ENCODE results near the gene FAM131C.
A peak's percentile ranks its signal among the peaks of the same experiment; 100 is the strongest.

Gene FAM131C

GRCh38 chr1:16099412-16099811 is 26.0 kb upstream of the FAM131C start:
- no peak for DNase-seq

GRCh38 chr1:16095447-16095846 is 22.0 kb upstream of the FAM131C start:
- no peak for DNase-seq

- no peak for DNase-seq
Measured at GRCh38 chr1:16094453-16095158, 21.2 kb upstream of the FAM131C start.

- DNase-seq = no peak
Measured at GRCh38 chr1:16093611-16094010, 20.2 kb upstream of the FAM131C start.

GRCh38 chr1:16092923-16093511 is 19.6 kb upstream of the FAM131C start:
- no peak for DNase-seq

- no peak for DNase-seq
Measured at GRCh38 chr1:16092097-16092922, 18.9 kb upstream of the FAM131C start.

GRCh38 chr1:16091296-16091695 is 17.8 kb upstream of the FAM131C start:
- DNase-seq = no peak

GRCh38 chr1:16090076-16090826 is 16.8 kb upstream of the FAM131C start:
- no peak for DNase-seq

GRCh38 chr1:16088996-16089395 is 15.5 kb upstream of the FAM131C start:
- no peak for DNase-seq

GRCh38 chr1:16088351-16088911 is 15.0 kb upstream of the FAM131C start:
- DNase-seq = no peak

- DNase-seq = no peak
Measured at GRCh38 chr1:16087733-16088132, 14.3 kb upstream of the FAM131C start.

- DNase-seq = no peak
Measured at GRCh38 chr1:16085522-16085921, 12.1 kb upstream of the FAM131C start.

GRCh38 chr1:16083486-16083885 is 10.0 kb upstream of the FAM131C start:
- DNase-seq = no peak

GRCh38 chr1:16082283-16083038 is 9.0 kb upstream of the FAM131C start:
- peak; percentile 71 to 73 for DNase-seq

- no peak for DNase-seq
Measured at GRCh38 chr1:16081636-16082035, 8.2 kb upstream of the FAM131C start.

GRCh38 chr1:16080422-16081150 is 7.1 kb upstream of the FAM131C start:
- DNase-seq = no peak

GRCh38 chr1:16078925-16079656 is 5.6 kb upstream of the FAM131C start:
- peak; percentile 70 to 71 for DNase-seq

- no peak for DNase-seq
Measured at GRCh38 chr1:16077406-16078245, 4.2 kb upstream of the FAM131C start.

GRCh38 chr1:16076865-16077238 is 3.4 kb upstream of the FAM131C start:
- DNase-seq = no peak
